ENCODE data around the gene TUBB1.

GRCh38 chr20:58998656-58999055 lies 20.6 kb upstream of the TUBB1 start:
- TF ChIP-seq POLR2AphosphoS5 (IDR thresholded peaks at IDR 0.05; ENCODE audit: borderline replicate concordance, low read depth, low read length) (no peak), EZH2 (IDR thresholded peaks at IDR 0.05) (no peak)
